Thyroid gland (tissue), 4 donors: ENCODE results near the gene SEC31A. TPM values are rescaled to one million over a fixed set of nuclear protein-coding genes. Genes with fewer than 3 reads are reported as not detected.

Source experiments
- DNase-seq, 2 donors: peaks; one replicate each; pipeline ENCODE4 v3.0.0-alpha.2; 2019
- H3K27ac ChIP-seq, 3 donors: fragments of 200-600 bp; sonication (generic); 1 replicate in 2 of 3; 2 replicates in 1 of 3; pipeline ENCODE4 v1.5.1; 2016 to 2019; ENCODE audit warnings: mild to moderate bottlenecking in 1 of 3, moderate library complexity in 1 of 3
- H3K27me3 ChIP-seq: fragments of 200-600 bp; sonication (generic); one replicate; pipeline ENCODE4 v1.5.1; 2019
- H3K36me3 ChIP-seq, 2 donors: fragments of 200-600 bp; sonication (generic); one replicate each; pipeline ENCODE4 v1.5.1; 2016 to 2019
- H3K4me1 ChIP-seq, 2 donors: fragments of 200-600 bp; sonication (generic); one replicate each; pipeline ENCODE4 v1.5.1; 2017 to 2019
- H3K4me3 ChIP-seq, 3 donors: fragments of 200-600 bp; sonication (generic); replicated peaks in 1 of 3; 1 replicate in 2 of 3; 2 replicates in 1 of 3; pipeline ENCODE4 v1.5.1; 2016; ENCODE audit warnings: mild to moderate bottlenecking in 1 of 3
- H3K9me3 ChIP-seq: fragments of 200-600 bp; sonication (generic); one replicate; pipeline ENCODE4 v1.5.1; 2017
- CTCF ChIP-seq, 6 experiments: fragments of 200-600 bp in 3 of 6; fragments of 450-650 bp in 3 of 6; sonication (generic) in 3 of 6; IDR thresholded peaks; one replicate each; pipeline ENCODE4 v1.5.1; 2016 to 2019; ENCODE audit warnings: antibody characterized with exemption in 6 of 6, mild to moderate bottlenecking in 2 of 6, inconsistent platforms in 1 of 6, moderate library complexity in 1 of 6
- POLR2A ChIP-seq, 2 donors: fragments of 450-650 bp; IDR thresholded peaks; one replicate each; pipeline ENCODE4 v1.6.1; 2017; ENCODE audit warnings: antibody characterized with exemption in 2 of 2, mild to moderate bottlenecking in 2 of 2, moderate library complexity in 1 of 2
- WGBS, 2 donors: methylation state at CpG; one replicate each; pipeline ENCODE4 v1.1.5; 2017; 5-methylcytosine and 5-hydroxymethylcytosine counted together
- intact Hi-C: fragments of 100-400 bp; cut with DNase I; formaldehyde crosslinking; loops from one replicate; pipeline ENCODE4 v1.15.1; 2023
- total RNA-seq, 4 donors: library from RNA; depleted of rRNA; stranded (reverse); fragments of >200 nt; gene quantifications; one replicate each; pipeline ENCODE4 v1.2.3, GENCODE V29; 2016

SEC31A gene
- total RNA-seq, 4 donors from 2014 or later: 263 to 367 (median 292) TPM

GRCh38 chr4:82789025-82789776 lies 101.8 kb downstream of the SEC31A start:
- peaks cover 35 to 50% of the 10 kb centered on the region in 2 donors for H3K4me1 ChIP-seq
- 44 to 48% methylated on average over 7 of the region's 7 CpGs for WGBS, 2 donors

GRCh38 chr4:82787342-82787741 lies 103.6 kb downstream of the SEC31A start:
- TF ChIP-seq POLR2A (IDR thresholded peaks at IDR 0.05) (no peak), CTCF (IDR thresholded peaks at IDR 0.05) (no peak)
- 80% methylated on average over 4 of the region's 4 CpGs for WGBS, 2 donors
- no peak overlapping the region for H3K27ac ChIP-seq
- no peak for DNase-seq
- no peaks in the 10 kb centered on the region for H3K9me3 ChIP-seq
- intact Hi-C loops: no loop called here
- H3K4me3 ChIP-seq: no peak overlapping the region
- H3K27me3 ChIP-seq: no peaks in the 10 kb centered on the region
- H3K36me3 ChIP-seq: no peaks in the 10 kb centered on the region
- H3K4me1 ChIP-seq: peaks cover 25 to 53% of the 10 kb centered on the region in 2 donors

More at GRCh38 chr4:82789025-82789776, 101.8 kb downstream of the SEC31A start:
- Histone ChIP-seq H3K9me3 (no peaks in the 10 kb centered on the region), H3K4me3 (no peak overlapping the region), H3K36me3 (no peaks in the 10 kb centered on the region), H3K27me3 (no peaks in the 10 kb centered on the region), H3K27ac (peak overlapping the region in 2 of 3 donors; percentile 23 to 37)
- intact Hi-C loops: no loop called here
- TF ChIP-seq POLR2A (IDR thresholded peaks at IDR 0.05): no peak
- no peak for TF ChIP-seq CTCF (IDR thresholded peaks at IDR 0.05)
- DNase-seq: peak; percentile 46 to 48

- no peak overlapping the region for H3K27ac ChIP-seq
- H3K36me3 ChIP-seq: no peaks in the 10 kb centered on the region
- H3K9me3 ChIP-seq: no peaks in the 10 kb centered on the region
- H3K4me3 ChIP-seq: no peak overlapping the region
- H3K27me3 ChIP-seq: no peaks in the 10 kb centered on the region
- no peak for DNase-seq
- intact Hi-C loops: no loop called here
- peaks cover 25 to 52% of the 10 kb centered on the region in 2 donors for H3K4me1 ChIP-seq
- WGBS, 2 donors: 61 to 78% methylated on average over 4 of the region's 4 CpGs
- TF ChIP-seq CTCF (IDR thresholded peaks at IDR 0.05): no peak
These were observed 104.1 kb downstream of the SEC31A start for GRCh38 chr4:82786828-82787227.

GRCh38 chr4:82785611-82786400 lies 105.1 kb downstream of the SEC31A start:
- Histone ChIP-seq H3K4me1 (peaks cover 24 to 60% of the 10 kb centered on the region in 2 donors), H3K27me3 (no peaks in the 10 kb centered on the region), H3K9me3 (no peaks in the 10 kb centered on the region), H3K27ac (no peak overlapping the region), H3K4me3 (no peak overlapping the region), H3K36me3 (no peaks in the 10 kb centered on the region)
- intact Hi-C loops: no loop called here
- DNase-seq: no peak
- 71 to 75% methylated on average over 5 of the region's 5 CpGs for WGBS, 2 donors
- TF ChIP-seq POLR2A (IDR thresholded peaks at IDR 0.05): no peak
- no peak for TF ChIP-seq CTCF (IDR thresholded peaks at IDR 0.05)
